ENCODE measurements around the gene MAP4K2. TPM values are rescaled to one million over a fixed set of nuclear protein-coding genes. Genes with fewer than 3 reads are reported as not detected.

MAP4K2 gene
- total RNA-seq, 2 experiments from 2014 or later = 54.0 to 57.3 TPM

GRCh38 chr11:64752175-64752970 lies 50.6 kb downstream of the MAP4K2 start:
- no peaks in the 10 kb centered on the region for H3K27me3 Mint-ChIP-seq
- DNase-seq (no peak), ATAC-seq (no peak)
- H3K4me1 Mint-ChIP-seq = peaks cover 7% of the 10 kb centered on the region
- no peak overlapping the region for H3K27ac Mint-ChIP-seq
- ChIA-PET POLR2A (no interaction called here), CTCF (interaction anchor here (0.7 kb wide), 1 partner anchor 187 kb away, joined by 3 read pairs; no protein-coding TSS in a partner anchor)
- intact Hi-C loops (cut with DNase I, micrococcal nuclease) = no loop called here
- H3K9me3 Mint-ChIP-seq (ENCODE audit: low read depth) = no peaks in the 10 kb centered on the region
- H3K4me3 Mint-ChIP-seq = no peak overlapping the region
- H3K36me3 Mint-ChIP-seq (ENCODE audit: low read depth) = peaks cover 9% of the 10 kb centered on the region

GRCh38 chr11:64751580-64751979 lies 51.4 kb downstream of the MAP4K2 start:
- H3K36me3 Mint-ChIP-seq (ENCODE audit: low read depth) = peaks cover 9% of the 10 kb centered on the region
- DNase-seq (no peak), ATAC-seq (no peak)
- no peaks in the 10 kb centered on the region for H3K9me3 Mint-ChIP-seq (ENCODE audit: low read depth)
- intact Hi-C loops (cut with DNase I, micrococcal nuclease) = no loop called here
- H3K27me3 Mint-ChIP-seq = no peaks in the 10 kb centered on the region
- H3K4me3 Mint-ChIP-seq = no peak overlapping the region
- H3K27ac Mint-ChIP-seq = no peak overlapping the region
- CTCF ChIA-PET = interaction anchor here (0.7 to 1.5 kb wide), 3 partner anchors 9 to 186 kb away, joined by 3 to 5 read pairs (median 5); no protein-coding TSS in a partner anchor
- H3K4me1 Mint-ChIP-seq = peaks cover 7% of the 10 kb centered on the region
- POLR2A ChIA-PET = no interaction called here

GRCh38 chr11:64751136-64751535 lies 51.9 kb downstream of the MAP4K2 start:
- Mint-ChIP-seq H3K36me3 (ENCODE audit: low read depth) (peaks cover 9% of the 10 kb centered on the region), H3K9me3 (ENCODE audit: low read depth) (no peaks in the 10 kb centered on the region), H3K27ac (no peak overlapping the region), H3K4me1 (peaks cover 7% of the 10 kb centered on the region), H3K27me3 (no peaks in the 10 kb centered on the region), H3K4me3 (no peak overlapping the region)
- DNase-seq (no peak), ATAC-seq (no peak)
- POLR2A ChIA-PET = no interaction called here
- CTCF ChIA-PET = interaction anchor here (1.1 to 1.5 kb wide), 3 partner anchors 10 to 24 kb away, joined by 5 to 6 read pairs (median 5); no protein-coding TSS in a partner anchor
- intact Hi-C loops (cut with DNase I, micrococcal nuclease) = no loop called here

GRCh38 chr11:64750361-64751054 lies 52.5 kb downstream of the MAP4K2 start:
- peak overlapping the region; percentile 29 for H3K27ac Mint-ChIP-seq
- CTCF ChIA-PET = interaction anchor here (1.1 to 1.5 kb wide), 3 partner anchors 10 to 24 kb away, joined by 5 to 6 read pairs (median 5); no protein-coding TSS in a partner anchor
- no peak for DNase-seq

GRCh38 chr11:64747961-64748665 lies 54.9 kb downstream of the MAP4K2 start:
- Mint-ChIP-seq H3K36me3 (ENCODE audit: low read depth) (peaks cover 9% of the 10 kb centered on the region), H3K27ac (no peak overlapping the region), H3K4me1 (peaks cover 21% of the 10 kb centered on the region), H3K9me3 (ENCODE audit: low read depth) (no peaks in the 10 kb centered on the region), H3K4me3 (no peak overlapping the region), H3K27me3 (peaks cover 5% of the 10 kb centered on the region)
- ChIA-PET POLR2A (interaction anchor here (0.6 to 1.7 kb wide), 5 partner anchors 13 to 549 kb away, joined by 4 to 12 read pairs (median 7); no protein-coding TSS in a partner anchor), CTCF (interaction anchor here (0.6 to 1.1 kb wide), 5 partner anchors 17 to 369 kb away, joined by 3 read pairs; partner anchors contain the start of gene ZNHIT2)
- no peak for DNase-seq
- intact Hi-C loops (cut with DNase I, micrococcal nuclease) = no loop called here
- no peak for ATAC-seq

More at GRCh38 chr11:64750361-64751054, 52.5 kb downstream of the MAP4K2 start:
- no peaks in the 10 kb centered on the region for H3K27me3 Mint-ChIP-seq
- peaks cover 9% of the 10 kb centered on the region for H3K4me1 Mint-ChIP-seq
- POLR2A ChIA-PET = no interaction called here
- intact Hi-C loops (cut with DNase I, micrococcal nuclease) = no loop called here
- H3K36me3 Mint-ChIP-seq (ENCODE audit: low read depth) = peaks cover 9% of the 10 kb centered on the region
- H3K4me3 Mint-ChIP-seq = no peak overlapping the region
- no peaks in the 10 kb centered on the region for H3K9me3 Mint-ChIP-seq (ENCODE audit: low read depth)
- ATAC-seq = no peak

GRCh38 chr11:64746486-64746885 lies 56.5 kb downstream of the MAP4K2 start:
- ChIA-PET CTCF (interaction anchor here (0.6 to 1.0 kb wide), 4 partner anchors 9 to 23 kb away, joined by 4 to 5 read pairs (median 4); no protein-coding TSS in a partner anchor), POLR2A (interaction anchor here (0.7 to 1.7 kb wide), 5 partner anchors 14 to 33 kb away, joined by 3 to 12 read pairs (median 4); no protein-coding TSS in a partner anchor)
- ATAC-seq (no peak), DNase-seq (no peak)
- intact Hi-C loops (cut with DNase I, micrococcal nuclease) = no loop called here
- Mint-ChIP-seq H3K27ac (no peak overlapping the region), H3K9me3 (ENCODE audit: low read depth) (no peaks in the 10 kb centered on the region), H3K4me1 (peaks cover 28% of the 10 kb centered on the region), H3K27me3 (peaks cover 5% of the 10 kb centered on the region), H3K36me3 (ENCODE audit: low read depth) (peaks cover 4% of the 10 kb centered on the region), H3K4me3 (no peak overlapping the region)

GRCh38 chr11:64745521-64746328 lies 57.3 kb downstream of the MAP4K2 start:
- peak; percentile 69 for DNase-seq
- ChIA-PET POLR2A (interaction anchor here (1.2 kb wide), 1 partner anchor 18 kb away, joined by 3 read pairs; no protein-coding TSS in a partner anchor), CTCF (interaction anchor here (0.6 to 2.6 kb wide), 7 partner anchors 9 to 269 kb away, joined by 3 to 10 read pairs (median 4); no protein-coding TSS in a partner anchor)
- Mint-ChIP-seq H3K9me3 (ENCODE audit: low read depth) (no peaks in the 10 kb centered on the region), H3K36me3 (ENCODE audit: low read depth) (no peaks in the 10 kb centered on the region), H3K4me3 (peak overlapping the region; percentile 77), H3K27ac (peak overlapping the region; percentile 65), H3K4me1 (peaks cover 28% of the 10 kb centered on the region), H3K27me3 (peaks cover 5% of the 10 kb centered on the region)
- intact Hi-C loops (cut with DNase I, micrococcal nuclease) = loop anchor here (2.0 kb wide), 2 partner anchors 17 to 65 kb away; partner anchors contain the start of gene MEN1 (in 1 of the 2)
- peak; percentile 18 for ATAC-seq

GRCh38 chr11:64745189-64745520 lies 57.9 kb downstream of the MAP4K2 start:
- H3K9me3 Mint-ChIP-seq (ENCODE audit: low read depth) = no peaks in the 10 kb centered on the region
- H3K27ac Mint-ChIP-seq = peak overlapping the region; percentile 65
- intact Hi-C loops (cut with DNase I, micrococcal nuclease) = loop anchor here (2.0 kb wide), 2 partner anchors 18 to 66 kb away; partner anchors contain the start of gene MEN1 (in 1 of the 2)
- no peaks in the 10 kb centered on the region for H3K36me3 Mint-ChIP-seq (ENCODE audit: low read depth)
- ATAC-seq (peak; percentile 8), DNase-seq (peak; percentile 73)
- CTCF ChIA-PET = interaction anchor here (0.6 to 2.6 kb wide), 7 partner anchors 16 to 270 kb away, joined by 3 to 12 read pairs (median 6); no protein-coding TSS in a partner anchor
- H3K4me3 Mint-ChIP-seq = peak overlapping the region; percentile 77
- H3K27me3 Mint-ChIP-seq = peaks cover 5% of the 10 kb centered on the region
- peaks cover 25% of the 10 kb centered on the region for H3K4me1 Mint-ChIP-seq
- POLR2A ChIA-PET = interaction anchor here (1.2 kb wide), 1 partner anchor 18 kb away, joined by 3 read pairs; no protein-coding TSS in a partner anchor

GRCh38 chr11:64744544-64745188 lies 58.3 kb downstream of the MAP4K2 start:
- H3K36me3 Mint-ChIP-seq (ENCODE audit: low read depth) = no peaks in the 10 kb centered on the region
- POLR2A ChIA-PET = interaction anchor here (1.2 kb wide), 2 partner anchors 16 to 19 kb away, joined by 3 read pairs; no protein-coding TSS in a partner anchor
- peak overlapping the region; percentile 73 for H3K4me3 Mint-ChIP-seq
- DNase-seq = peak; percentile 40
- peaks cover 5% of the 10 kb centered on the region for H3K27me3 Mint-ChIP-seq
- CTCF ChIA-PET = interaction anchor here (0.9 to 2.6 kb wide), 10 partner anchors 12 to 331 kb away, joined by 3 to 12 read pairs (median 4); no protein-coding TSS in a partner anchor
- ATAC-seq = no peak
- intact Hi-C loops (cut with DNase I, micrococcal nuclease) = loop anchor here (2.0 kb wide), 2 partner anchors 18 to 66 kb away; partner anchors contain the start of gene MEN1 (in 1 of the 2)
- H3K4me1 Mint-ChIP-seq = peaks cover 25% of the 10 kb centered on the region
- no peaks in the 10 kb centered on the region for H3K9me3 Mint-ChIP-seq (ENCODE audit: low read depth)
- H3K27ac Mint-ChIP-seq = no peak overlapping the region

Measured in activated CD4-positive, alpha-beta T cell treated with anti-CD3 and anti-CD28 coated beads for 36 hours (primary cell).